GM18909 (cell line): ENCODE measurements around the gene SYTL3.
"Not testable (repeated sequence)": the region's sequence is repeated elsewhere in the genome, so short reads cannot be mapped to it uniquely, and the experiment has no call there.

ENCODE experiments used
- ATAC-seq: cut with Tn5 transposase; IDR thresholded peaks from one replicate; pipeline ENCODE4 v1.9.1; 2021; ENCODE audit warnings: mild to moderate bottlenecking; ENCODE audit not compliant: unreplicated experiment, poor library complexity

Gene SYTL3

DNA sequence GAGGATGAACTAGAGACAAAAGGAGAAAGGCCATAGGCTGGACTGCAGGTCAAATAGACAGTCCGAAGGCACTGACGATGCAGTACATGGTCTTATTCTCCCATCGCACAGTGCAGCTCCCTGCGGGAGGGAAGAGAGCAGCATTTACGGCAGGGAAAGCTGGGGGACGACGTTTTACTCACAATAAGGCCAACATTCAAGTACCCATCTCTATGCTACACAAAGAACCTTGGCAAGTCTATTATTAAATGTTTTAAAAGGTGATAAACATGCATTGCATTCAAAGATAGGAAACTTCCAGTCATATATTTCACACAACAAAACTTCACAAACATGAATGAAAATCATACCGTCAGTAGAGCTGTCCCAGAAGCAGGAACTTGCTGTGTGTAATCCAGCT, 13.1 kb upstream of the SYTL3 start:
- no peak for ATAC-seq

DNA sequence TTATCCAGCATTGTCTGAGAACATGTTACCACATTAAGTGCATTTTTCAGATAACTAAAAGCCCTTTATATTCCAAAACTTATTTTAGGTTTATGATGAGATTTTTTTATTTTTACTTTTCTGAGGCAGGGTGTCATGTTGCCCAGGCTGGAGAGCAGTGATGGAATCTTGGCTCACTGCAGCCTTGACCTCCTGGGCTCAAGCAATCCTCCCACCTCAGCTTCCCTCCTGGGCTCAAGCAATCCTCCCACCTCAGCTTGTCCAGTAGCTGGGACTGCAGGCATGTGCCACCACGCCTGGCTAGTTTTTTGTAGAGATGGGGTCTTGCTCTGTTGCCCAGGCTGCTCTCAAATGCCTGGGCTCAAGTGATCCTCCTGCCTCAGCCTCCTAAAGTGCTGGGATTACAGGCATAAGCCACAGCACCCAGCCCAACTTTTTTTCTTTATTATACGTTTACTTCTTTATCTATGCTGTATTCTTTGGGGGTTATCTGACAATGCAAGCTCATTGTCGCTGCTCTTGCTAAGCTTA, 11.5 kb upstream of the SYTL3 start:
- no peak for ATAC-seq

DNA sequence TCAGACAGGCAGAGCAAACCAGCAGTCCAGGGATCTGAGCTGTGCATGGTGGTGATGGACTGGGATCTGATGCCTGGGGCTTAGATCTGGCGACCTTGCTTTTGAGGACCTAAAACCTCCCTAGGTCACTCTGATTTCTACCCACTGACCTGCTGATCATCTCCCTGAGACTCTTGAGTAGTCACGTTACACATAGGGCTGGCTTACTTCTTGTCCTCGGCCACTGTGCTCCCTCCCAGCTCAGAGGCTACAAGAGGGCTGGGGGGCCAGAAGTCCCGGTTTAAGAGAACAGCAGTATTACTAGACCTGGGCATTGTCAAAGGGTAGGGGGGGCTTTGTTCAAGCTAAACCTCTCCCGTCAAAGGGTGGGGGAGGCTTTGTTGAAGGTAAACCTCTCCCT, 10.8 kb upstream of the SYTL3 start:
- no peak for ATAC-seq

DNA sequence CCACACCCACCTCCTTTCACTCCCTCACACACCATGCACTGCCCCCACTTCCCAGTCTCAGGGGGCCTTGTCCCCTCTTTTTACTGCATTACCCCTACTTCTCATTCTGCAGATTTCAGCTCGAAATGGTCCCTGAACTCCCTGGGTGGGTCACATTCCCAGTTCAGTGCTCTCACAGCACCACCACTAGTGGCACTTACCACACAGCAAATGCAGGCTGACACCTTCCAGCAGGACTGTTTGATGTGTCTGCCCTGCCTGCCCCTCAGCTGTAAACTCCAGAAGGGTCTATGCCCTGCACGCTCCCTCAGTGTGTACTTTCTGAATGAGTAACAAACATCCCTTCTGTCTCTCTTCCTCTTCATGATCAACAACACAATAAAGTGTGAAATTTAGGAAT, 9.3 kb upstream of the SYTL3 start:
- ATAC-seq = no peak

DNA sequence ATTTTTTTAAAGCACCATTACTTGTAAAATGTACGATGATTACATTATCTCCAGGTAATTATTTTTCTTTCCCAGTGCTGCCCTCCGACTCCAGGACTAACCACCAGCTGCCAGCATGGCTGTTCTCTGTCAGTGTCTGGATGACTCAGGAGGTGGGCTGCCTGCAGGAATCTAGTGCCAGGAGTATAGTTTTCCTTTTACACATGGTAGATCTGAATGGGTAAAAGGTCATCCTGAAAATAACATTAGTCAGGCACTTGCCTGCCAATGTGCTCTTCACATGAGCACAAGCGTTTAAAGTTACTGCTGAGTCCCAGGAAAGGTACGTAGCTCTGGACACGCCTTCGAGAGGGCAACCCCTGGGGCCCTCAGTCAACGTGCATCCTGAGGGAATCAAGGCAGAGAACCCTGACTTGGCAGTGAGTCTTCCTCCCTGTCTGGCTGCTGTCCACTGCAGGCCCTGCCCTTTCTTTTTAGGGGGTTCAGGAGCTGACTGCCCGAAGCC, 7.7 kb upstream of the SYTL3 start:
- no peak for ATAC-seq

DNA sequence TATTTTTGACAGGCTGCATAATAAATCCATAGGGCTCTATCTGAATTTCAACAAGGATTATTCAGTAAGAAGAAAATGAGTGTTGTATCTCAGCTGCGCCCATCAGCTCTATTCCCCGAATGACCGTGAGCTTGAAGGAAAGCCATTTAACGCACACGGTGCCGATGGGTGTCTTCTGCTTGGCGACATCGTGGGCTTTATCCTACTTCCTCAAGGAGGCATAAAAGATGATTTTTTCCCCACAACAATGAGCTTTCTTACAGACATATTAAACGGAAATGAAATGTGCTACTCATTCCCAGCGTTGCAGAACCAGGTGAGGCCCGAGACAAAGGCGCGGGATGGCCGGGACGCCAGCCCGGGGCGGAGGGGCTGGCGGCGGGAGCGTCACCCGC, 6.0 kb upstream of the SYTL3 start:
- ATAC-seq = no peak

DNA sequence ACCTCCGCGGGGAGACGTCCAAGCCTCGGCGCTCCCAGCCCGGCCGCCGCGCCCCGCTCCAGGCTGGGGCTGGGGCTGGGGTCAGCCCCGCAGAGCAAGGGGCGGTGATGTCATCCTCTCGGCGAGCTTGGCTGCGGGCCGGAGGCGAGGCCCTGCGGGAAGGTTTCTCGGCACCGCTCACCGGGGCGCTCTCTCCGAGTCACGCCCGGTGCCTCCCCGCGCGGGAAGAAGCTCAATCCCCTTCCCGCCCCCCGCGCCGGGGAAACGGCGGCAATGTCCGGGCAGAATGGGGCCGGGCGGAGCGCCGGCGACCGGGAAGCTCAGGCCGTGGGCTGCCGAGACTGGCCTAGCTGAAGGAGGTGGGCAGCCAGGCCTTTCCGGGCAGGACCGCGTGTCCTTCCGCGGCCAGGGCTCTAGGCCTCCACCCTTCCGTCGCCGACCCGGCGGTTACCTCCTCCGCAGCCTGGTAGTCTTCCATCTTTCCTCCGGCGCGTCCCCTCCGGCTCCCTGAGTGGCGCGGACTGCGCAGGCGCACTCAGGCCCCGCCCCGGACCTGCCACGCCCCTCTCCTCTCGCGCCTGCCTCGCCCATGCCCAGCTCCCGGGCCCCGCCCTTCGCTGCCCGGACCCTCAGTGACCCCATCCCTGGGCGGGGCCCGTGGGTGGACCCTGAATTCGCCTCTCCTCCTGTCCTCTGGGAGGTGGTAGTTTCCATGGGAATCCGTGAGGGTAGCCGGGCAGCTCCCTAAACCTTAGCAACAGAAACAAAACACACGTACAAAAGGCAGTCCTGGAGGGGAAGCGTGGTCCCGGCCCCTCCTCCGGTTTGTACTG, 5.4 kb upstream of the SYTL3 start, which contains the start of gene DYNLT1:
TSS of gene DYNLT1 (minus strand) at position 513 of the 833 bp plus-strand sequence. CDS start at position 478, 35 bp downstream.
- ATAC-seq = peak; percentile 62

DNA sequence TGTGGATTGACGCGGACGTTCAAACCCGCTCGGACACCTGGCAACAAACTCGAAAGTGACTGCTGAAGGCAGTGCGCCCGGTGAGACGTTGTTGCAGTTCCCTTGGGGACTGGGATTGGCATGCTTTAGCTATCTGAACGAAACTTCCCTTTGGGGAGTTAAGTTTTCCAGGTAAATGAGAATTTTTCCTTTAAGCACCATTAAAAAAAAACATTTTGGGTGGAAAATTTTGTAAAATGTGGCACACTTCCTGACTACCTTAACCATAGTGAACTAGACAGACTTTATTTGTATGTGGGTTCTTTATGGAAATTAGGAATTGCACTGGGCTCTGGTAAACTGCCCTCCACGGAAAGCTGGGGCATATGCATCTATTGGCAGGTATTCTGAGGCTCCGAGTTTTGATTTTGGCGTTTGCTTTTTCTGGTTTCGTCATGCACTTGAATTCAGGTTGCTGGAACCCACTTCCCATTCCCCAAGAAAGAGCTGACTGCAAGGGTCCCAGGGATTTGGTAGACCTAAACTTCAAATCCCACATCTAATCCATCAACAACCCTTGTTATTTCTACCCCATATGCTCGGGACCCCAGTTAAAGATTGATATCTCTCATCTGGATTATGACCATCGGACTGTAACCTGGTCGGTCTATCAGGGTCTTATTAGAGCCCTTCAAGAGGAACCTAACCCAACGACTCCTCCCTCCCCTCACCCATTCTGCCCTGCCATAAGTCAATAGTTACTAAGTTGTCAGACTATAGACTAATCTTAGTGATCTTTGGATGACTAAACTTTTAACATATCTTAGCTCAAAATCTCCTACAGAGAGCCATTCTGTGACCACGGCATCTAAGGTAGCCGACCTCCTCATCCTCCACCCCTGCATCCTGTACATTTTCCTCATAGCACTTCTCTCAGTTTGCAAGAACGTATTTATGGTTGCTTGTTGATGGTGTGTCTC, 4.5 kb upstream of the SYTL3 start:
- no peak for ATAC-seq

DNA sequence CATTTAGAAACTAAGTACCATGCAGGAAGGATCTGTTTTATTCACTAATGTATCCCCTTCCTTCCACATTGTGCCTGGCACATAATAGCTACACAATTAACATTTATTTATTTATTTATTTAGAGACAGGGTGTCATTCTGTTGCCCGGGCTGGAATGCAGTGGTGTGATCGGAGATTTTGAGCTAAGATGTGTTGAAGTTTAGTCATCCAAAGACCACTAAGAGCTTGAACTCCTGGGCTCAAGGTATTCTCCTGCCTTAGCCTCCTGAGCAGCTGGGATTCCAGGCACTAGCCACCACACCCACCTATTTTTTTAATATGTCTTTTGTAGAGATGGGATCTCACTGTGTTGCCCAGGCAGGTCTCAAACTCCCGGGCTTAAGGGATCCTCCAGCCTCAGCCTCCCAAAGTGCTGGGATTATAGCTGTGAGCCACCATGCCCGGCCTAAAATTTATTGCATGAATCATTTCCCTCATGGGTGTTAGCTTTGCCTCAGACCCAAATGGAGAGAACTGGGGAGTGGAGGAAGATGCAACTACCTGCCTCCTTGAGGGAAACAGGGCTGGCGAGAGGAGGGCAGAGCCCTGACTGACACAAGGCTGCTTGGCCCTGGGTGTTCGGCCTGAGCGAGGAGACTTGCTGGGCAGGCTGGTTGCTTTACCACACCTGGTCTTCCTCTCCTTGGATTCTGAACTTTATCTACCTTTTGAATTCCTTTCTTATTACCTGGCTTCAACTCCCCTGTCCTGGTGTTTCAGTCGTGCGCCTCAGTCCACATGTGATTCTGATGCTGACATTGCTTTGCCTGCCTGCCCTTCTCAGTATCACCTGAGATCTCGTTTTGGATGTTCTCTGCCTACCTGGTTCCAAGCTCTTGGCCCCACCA, 3.6 kb upstream of the SYTL3 start:
- no peak for ATAC-seq

DNA sequence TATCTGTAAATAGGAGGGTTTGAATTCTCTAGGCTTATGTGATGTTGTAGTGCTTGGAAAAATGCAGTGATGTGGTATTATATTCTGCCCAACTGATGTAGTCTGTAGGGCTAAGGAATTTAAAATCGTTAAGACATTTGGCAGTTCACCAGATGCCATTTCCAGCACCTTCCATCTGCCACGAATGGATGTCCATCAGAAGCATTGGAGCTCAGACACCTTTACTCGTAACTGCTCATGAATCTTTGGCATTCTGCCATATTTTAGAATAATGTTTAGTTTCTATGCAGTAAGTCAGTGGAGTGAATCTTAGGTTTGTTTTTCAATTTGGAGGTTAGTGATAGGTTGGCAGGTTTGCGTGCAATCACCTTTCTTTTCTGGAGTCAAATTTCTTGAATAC, 2.4 kb upstream of the SYTL3 start:
- no peak for ATAC-seq

DNA sequence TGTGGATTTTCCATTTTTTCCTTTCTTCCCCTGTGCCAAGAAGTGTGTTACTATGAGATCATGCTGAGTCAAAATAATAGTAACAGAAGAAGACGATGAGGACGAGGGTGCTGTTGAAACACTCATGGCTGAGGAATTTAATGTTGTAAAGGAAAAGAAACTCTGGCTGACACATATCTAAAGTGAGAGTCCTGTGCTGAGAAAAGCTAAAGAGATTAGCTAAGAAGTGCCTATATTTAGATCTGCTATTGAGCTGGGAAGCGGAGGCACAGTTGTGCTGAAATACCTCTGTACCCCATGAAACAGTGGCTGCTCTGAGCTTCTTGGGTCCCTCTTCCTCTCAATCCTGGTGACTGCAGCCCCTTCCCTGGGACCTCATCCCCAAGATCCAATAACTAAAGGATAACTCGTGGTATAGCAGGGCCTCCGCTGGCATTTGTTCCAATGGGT, 1.1 kb upstream of the SYTL3 start:
- ATAC-seq = peak; percentile 28

DNA sequence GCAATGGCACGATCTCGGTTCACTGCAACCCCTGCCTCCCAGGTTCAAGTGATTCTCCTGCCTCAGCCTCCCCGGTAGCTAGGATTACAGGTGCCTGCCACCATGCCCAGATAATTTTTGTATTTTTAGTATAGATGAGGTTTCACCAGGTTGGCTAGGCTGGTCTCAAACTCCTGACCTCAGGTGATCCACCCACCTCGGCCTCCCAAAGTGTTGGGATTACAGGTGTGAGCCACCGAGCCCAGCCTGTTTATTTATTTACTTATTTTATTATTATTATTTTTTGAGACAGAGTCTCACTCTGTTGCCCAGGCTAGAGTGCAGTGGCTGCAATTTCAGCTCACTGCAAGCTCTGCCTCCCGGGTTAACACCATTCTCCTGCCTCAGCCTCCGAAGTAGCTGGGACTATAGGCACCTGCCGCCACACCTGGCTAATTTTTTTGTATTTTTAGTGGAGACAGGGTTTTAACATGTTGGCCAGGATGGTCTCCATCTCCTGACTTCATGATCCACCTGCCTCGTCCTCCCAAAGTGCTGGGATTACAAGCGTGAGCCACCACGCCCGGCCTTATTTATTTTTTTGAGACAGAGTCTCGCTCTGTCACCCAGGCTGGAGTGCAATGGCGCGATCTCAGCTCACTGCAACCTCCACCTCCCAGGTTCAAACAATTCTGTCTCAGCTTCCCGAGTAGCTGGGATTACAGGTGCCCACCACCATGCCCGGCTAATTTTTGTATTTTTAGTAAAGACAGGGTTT, 2.3 kb downstream of the SYTL3 start:
- ATAC-seq = not testable (repeated sequence)

DNA sequence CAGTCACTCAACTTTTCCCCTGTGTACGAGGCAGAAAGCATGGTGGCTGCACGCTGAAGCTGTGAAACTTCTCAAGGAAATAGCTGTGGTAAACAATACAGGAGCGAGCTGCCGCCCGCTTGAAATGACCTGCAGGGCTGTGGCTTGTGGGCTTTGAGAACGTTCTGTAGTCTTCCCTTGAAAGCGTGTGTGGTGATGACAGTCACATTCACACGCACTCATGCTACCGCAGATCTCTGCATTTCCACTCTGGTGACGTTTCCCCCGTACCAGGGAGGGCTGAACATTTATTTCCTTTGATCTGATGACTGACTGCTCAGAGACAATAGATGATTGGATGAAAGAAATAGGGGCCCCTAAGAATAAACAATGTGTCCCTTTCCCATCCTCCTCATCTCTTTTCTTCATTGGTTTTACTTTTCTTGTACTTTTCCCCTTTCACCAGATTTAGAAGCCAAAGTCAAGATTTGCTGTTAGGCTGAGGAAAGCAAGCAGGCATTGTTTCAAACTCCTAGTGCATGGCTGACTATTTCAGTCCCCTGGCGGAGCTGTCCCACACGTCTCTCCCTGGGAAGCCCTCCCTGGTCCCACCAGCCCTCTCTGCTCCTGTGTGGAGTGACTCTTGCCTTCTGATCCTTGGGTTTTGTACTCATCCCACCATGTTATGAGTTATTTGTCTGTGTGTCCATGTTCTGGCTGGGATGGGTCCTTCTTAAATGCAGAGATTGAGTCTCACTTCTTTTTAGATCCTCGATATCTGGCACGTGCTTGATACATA, 3.9 kb downstream of the SYTL3 start:
- ATAC-seq = peak; percentile 69

DNA sequence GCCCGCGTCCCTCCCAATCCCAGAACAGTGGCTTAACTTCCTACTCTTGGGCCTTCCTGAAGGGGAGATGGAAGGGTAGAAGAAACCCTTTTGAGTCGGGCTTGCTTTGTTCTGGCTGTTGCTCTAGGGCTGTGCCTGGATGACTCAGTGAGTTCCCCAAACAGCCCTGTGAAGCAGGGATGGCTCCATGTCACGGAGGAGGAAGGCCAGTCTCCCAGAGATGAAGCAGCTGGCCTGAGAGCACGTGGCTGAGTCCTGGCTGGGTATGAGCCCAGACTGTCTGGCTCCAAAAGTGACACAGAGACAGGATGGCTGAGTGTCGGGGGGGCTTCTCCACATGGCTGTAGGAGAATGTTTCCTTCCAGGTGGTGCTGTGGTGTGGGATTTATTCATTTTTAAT, 4.6 kb downstream of the SYTL3 start:
- ATAC-seq = no peak

DNA sequence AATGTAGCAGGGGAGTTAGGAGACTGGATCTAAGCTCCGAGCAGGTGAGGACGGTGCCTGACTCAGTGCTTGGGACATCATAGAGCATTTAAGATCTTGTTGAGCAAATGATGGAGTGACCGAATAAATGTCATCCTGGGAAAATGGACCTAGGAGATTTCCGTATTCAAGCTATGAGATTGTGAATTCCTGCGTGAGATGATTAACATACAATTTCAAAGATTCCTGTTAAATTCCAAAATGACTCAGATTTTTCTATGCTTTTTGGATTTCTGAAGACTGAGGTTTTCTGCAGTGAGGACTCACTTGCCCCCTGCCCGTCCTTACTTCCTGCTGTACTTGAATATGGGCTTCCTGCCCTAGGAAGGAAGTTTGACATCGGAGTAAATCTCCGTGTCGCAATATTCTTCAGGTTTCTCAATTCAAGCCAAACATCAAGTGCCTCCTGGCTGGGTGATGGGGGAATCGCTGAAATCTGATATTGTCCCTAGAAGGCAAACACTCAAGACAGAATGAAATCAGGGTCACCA, 5.2 kb downstream of the SYTL3 start:
- ATAC-seq = no peak

DNA sequence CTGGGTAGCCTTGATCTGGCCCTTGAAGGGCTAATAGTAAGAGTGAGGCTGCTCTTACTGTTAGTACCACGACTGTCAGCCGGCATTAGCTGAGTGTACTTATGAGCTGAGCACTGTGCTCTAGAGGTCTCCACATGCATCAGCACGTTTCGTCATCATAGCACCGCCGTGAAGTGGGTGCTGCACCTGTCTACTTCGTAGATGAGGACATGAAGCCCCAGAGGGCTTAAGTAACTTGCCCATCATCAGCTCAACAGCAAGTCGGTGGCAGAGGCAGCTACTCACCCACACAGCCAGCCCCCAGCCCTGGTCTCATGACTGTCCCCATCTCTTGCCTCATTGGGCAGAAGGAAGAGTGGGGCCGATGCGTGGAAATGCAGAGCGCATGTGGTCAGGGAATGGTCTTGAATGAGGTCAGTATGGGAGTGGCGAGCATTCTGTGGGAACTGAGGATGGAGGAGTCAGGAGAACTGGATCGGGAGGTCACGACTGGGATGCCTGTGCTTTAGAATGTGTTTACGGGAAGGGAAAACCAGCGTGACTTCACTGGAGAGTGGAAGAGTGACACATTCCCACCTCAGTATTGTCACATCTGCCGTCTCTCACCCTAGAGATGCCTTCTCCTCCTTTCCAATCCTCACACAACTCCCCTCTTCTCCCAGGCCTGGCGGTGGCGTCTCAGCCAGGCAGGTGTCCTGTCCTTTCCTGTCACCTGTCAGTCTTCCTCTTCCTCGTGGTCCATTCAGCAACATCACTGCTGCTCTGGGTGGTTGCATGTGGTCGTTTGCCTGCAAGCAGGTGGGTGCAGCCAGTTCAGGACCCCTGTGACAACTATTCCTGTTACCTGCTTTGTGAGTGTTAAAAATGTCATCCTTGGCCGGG, 6.0 kb downstream of the SYTL3 start:
- ATAC-seq = no peak

DNA sequence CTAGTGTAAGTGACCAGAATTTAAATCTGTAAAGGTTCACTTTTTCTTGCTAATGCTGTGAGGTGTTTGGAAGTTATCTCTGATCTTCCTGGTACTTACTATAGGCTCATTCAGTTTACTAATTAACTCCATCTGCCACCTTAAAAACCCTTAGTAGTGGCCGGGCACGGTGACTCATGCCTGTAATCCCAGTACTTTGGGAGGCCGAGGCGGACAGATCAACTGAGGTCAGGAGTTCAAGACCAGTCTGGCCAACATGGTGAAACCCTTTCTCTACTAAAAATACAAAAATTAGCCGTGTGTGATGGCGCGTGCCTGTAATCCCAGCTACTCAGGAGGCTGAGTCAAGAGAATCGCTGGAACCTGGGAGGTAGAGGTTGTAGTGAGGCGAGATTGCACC, 7.1 kb downstream of the SYTL3 start:
- ATAC-seq = not testable (repeated sequence)
